ENCODE measurements around the gene PLEKHN1. TPM values are rescaled to one million over a fixed set of nuclear protein-coding genes. Genes with fewer than 3 reads are reported as not detected.

PLEKHN1 gene
- total RNA-seq, 2 experiments from 2014 or later: 1.1 to 1.4 TPM

- ChIA-PET POLR2A (interaction anchor here (1.0 kb wide), 1 partner anchor 19 kb away, joined by 4 read pairs; the partner anchor contains the start of gene NOC2L), CTCF (interaction anchor here (0.7 to 1.1 kb wide), 2 partner anchors 34 to 77 kb away, joined by 3 to 5 read pairs; no protein-coding TSS in a partner anchor)
- Mint-ChIP-seq H3K4me3 (peak overlapping the region; percentile 10), H3K4me1 (peaks cover 8% of the 10 kb centered on the region), H3K36me3 (ENCODE audit: low read depth) (peaks cover 5% of the 10 kb centered on the region), H3K27me3 (peaks cover 17% of the 10 kb centered on the region), H3K9me3 (ENCODE audit: low read depth) (no peaks in the 10 kb centered on the region), H3K27ac (no peak overlapping the region)
- peak; percentile 44 for DNase-seq
- ATAC-seq: peak; percentile 6
- intact Hi-C loops (cut with DNase I, micrococcal nuclease): loop anchor here (2.0 kb wide), 2 partner anchors 20 to 36 kb away; no protein-coding TSS in a partner anchor
Measured at GRCh38 chr1:940107-941014, 25.9 kb upstream of the PLEKHN1 start.

GRCh38 chr1:941015-941587, 25.2 kb upstream of the PLEKHN1 start:
- intact Hi-C loops (cut with DNase I, micrococcal nuclease): loop anchor here (2.0 kb wide), 2 partner anchors 20 to 36 kb away; no protein-coding TSS in a partner anchor

GRCh38 chr1:941588-942383, 24.5 kb upstream of the PLEKHN1 start:
- ChIA-PET CTCF (interaction anchor here (0.6 kb wide), 1 partner anchor 183 kb away, joined by 3 read pairs; no protein-coding TSS in a partner anchor), POLR2A (interaction anchor here (0.6 kb wide), 1 partner anchor 34 kb away, joined by 4 read pairs; no protein-coding TSS in a partner anchor)
- Mint-ChIP-seq H3K27me3 (peaks cover 14% of the 10 kb centered on the region), H3K4me1 (peaks cover 5% of the 10 kb centered on the region), H3K36me3 (ENCODE audit: low read depth) (peaks cover 11% of the 10 kb centered on the region), H3K27ac (no peak overlapping the region), H3K9me3 (ENCODE audit: low read depth) (no peaks in the 10 kb centered on the region), H3K4me3 (no peak overlapping the region)
- intact Hi-C loops (cut with DNase I, micrococcal nuclease): loop anchor here (2.0 kb wide), 2 partner anchors 21 to 37 kb away; no protein-coding TSS in a partner anchor
- DNase-seq: peak; percentile 56
- ATAC-seq: peak; percentile 37

More at GRCh38 chr1:941015-941587, 25.2 kb upstream of the PLEKHN1 start:
- Mint-ChIP-seq H3K27ac (no peak overlapping the region), H3K4me1 (peaks cover 5% of the 10 kb centered on the region), H3K9me3 (ENCODE audit: low read depth) (no peaks in the 10 kb centered on the region), H3K27me3 (peaks cover 14% of the 10 kb centered on the region), H3K4me3 (peak overlapping the region; percentile 39), H3K36me3 (ENCODE audit: low read depth) (peaks cover 11% of the 10 kb centered on the region)
- ChIA-PET CTCF (interaction anchor here (0.7 kb wide), 1 partner anchor 35 kb away, joined by 3 read pairs; no protein-coding TSS in a partner anchor), POLR2A (interaction anchor here (1.0 kb wide), 1 partner anchor 18 kb away, joined by 4 read pairs; the partner anchor contains the start of gene NOC2L)
- no peak for DNase-seq
- ATAC-seq: no peak

- H3K4me1 Mint-ChIP-seq: peaks cover 5% of the 10 kb centered on the region
- no peak for ATAC-seq
- peaks cover 16% of the 10 kb centered on the region for H3K36me3 Mint-ChIP-seq (ENCODE audit: low read depth)
- no peak overlapping the region for H3K27ac Mint-ChIP-seq
- POLR2A ChIA-PET: no interaction called here
- no peak overlapping the region for H3K4me3 Mint-ChIP-seq
- H3K27me3 Mint-ChIP-seq: peaks cover 14% of the 10 kb centered on the region
- no peaks in the 10 kb centered on the region for H3K9me3 Mint-ChIP-seq (ENCODE audit: low read depth)
- intact Hi-C loops (cut with DNase I, micrococcal nuclease): no loop called here
- no peak for DNase-seq
- CTCF ChIA-PET: interaction anchor here (0.6 kb wide), 1 partner anchor 182 kb away, joined by 3 read pairs; no protein-coding TSS in a partner anchor
Measured at GRCh38 chr1:942411-942821, 23.9 kb upstream of the PLEKHN1 start.

- Mint-ChIP-seq H3K27me3 (peaks cover 11% of the 10 kb centered on the region), H3K4me1 (peaks cover 5% of the 10 kb centered on the region), H3K36me3 (ENCODE audit: low read depth) (peaks cover 17% of the 10 kb centered on the region), H3K4me3 (no peak overlapping the region), H3K9me3 (ENCODE audit: low read depth) (no peaks in the 10 kb centered on the region), H3K27ac (no peak overlapping the region)
- CTCF ChIA-PET: interaction anchor here (1.1 kb wide), 1 partner anchor 33 kb away, joined by 3 read pairs; no protein-coding TSS in a partner anchor
- intact Hi-C loops (cut with DNase I, micrococcal nuclease): no loop called here
- POLR2A ChIA-PET: no interaction called here
- DNase-seq (no peak), ATAC-seq (no peak)
Measured at GRCh38 chr1:942864-943533, 23.3 kb upstream of the PLEKHN1 start.

- CTCF ChIA-PET: interaction anchor here (1.1 kb wide), 1 partner anchor 32 kb away, joined by 3 read pairs; no protein-coding TSS in a partner anchor
- POLR2A ChIA-PET: interaction anchor here (0.6 kb wide), 1 partner anchor 114 kb away, joined by 3 read pairs; no protein-coding TSS in a partner anchor
Measured at GRCh38 chr1:943545-944340, 22.5 kb upstream of the PLEKHN1 start.

GRCh38 chr1:944341-945325, 21.6 kb upstream of the PLEKHN1 start:
- Mint-ChIP-seq H3K27ac (no peak overlapping the region), H3K36me3 (ENCODE audit: low read depth) (peaks cover 23% of the 10 kb centered on the region), H3K27me3 (peaks cover 7% of the 10 kb centered on the region), H3K9me3 (ENCODE audit: low read depth) (no peaks in the 10 kb centered on the region), H3K4me3 (no peak overlapping the region), H3K4me1 (peaks cover 5% of the 10 kb centered on the region)
- ChIA-PET CTCF (no interaction called here), POLR2A (interaction anchor here (0.6 kb wide), 1 partner anchor 165 kb away, joined by 3 read pairs; no protein-coding TSS in a partner anchor)
- intact Hi-C loops (cut with DNase I, micrococcal nuclease): no loop called here
- ATAC-seq (no peak), DNase-seq (no peak)

More at GRCh38 chr1:943545-944340, 22.5 kb upstream of the PLEKHN1 start:
- Mint-ChIP-seq H3K27me3 (peaks cover 10% of the 10 kb centered on the region), H3K36me3 (ENCODE audit: low read depth) (peaks cover 18% of the 10 kb centered on the region), H3K27ac (no peak overlapping the region), H3K9me3 (ENCODE audit: low read depth) (no peaks in the 10 kb centered on the region), H3K4me3 (no peak overlapping the region), H3K4me1 (peaks cover 5% of the 10 kb centered on the region)
- ATAC-seq (no peak), DNase-seq (no peak)
- intact Hi-C loops (cut with DNase I, micrococcal nuclease): no loop called here

- Mint-ChIP-seq H3K27ac (no peak overlapping the region), H3K9me3 (ENCODE audit: low read depth) (no peaks in the 10 kb centered on the region), H3K4me3 (no peak overlapping the region), H3K27me3 (peaks cover 3% of the 10 kb centered on the region), H3K36me3 (ENCODE audit: low read depth) (peaks cover 34% of the 10 kb centered on the region), H3K4me1 (peaks cover 3% of the 10 kb centered on the region)
- ATAC-seq (no peak), DNase-seq (no peak)
- CTCF ChIA-PET: no interaction called here
- POLR2A ChIA-PET: no interaction called here
- intact Hi-C loops (cut with DNase I, micrococcal nuclease): no loop called here
Measured at GRCh38 chr1:945688-946556, 20.4 kb upstream of the PLEKHN1 start.

All from activated CD4-positive, alpha-beta T cell treated with anti-CD3 and anti-CD28 coated beads for 36 hours (primary cell).